ENCODE results near the gene FAM133A. TPM values are rescaled to one million over a fixed set of nuclear protein-coding genes. Genes with fewer than 3 reads are reported as not detected.

FAM133A gene
- total RNA-seq (not detected), total RNA-seq (0 to 0.31 (median 0.11) reads per million in 29 experiments)
- not detected for total RNA-seq (2013)

DNA sequence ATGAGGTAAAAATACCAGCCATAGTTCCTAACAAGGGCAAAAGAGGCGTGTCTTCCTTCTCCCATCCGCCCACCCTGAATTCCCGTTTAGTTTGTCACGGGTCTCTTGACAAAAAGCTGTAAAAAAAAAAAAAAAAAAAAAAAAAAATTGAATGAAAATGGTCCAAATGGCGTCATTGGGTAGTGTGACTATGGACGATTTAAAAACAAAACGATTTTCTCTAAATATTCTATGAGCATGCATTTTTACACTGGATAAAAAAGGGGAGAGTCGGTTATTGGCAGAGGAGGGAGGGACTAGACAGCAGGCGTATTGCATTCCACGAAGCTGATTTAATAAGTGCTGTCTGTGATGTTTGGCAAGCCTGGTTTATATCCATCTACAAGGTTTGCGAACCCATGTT is at the start of gene FAM133A:
Gene FAM133A, plus strand, starts transcription at position 338 of the 403 bp plus-strand sequence. CDS start 35,214 bp downstream, outside the sequence.
- Histone ChIP-seq H3K27me3 (replicated peaks in 1 of 2; ENCODE audit: control insufficient read depth in 2 of 2, extremely low read depth in 1 of 2, insufficient read depth in 2 of 2, low read length in 1 of 2) (no peaks in the 10 kb centered on the region), H3K4me1 (ENCODE audit: control insufficient read depth in 1 of 2, extremely low read depth in 1 of 2, insufficient read depth in 2 of 2, low read length in 2 of 2) (peaks cover 0 to 2% of the 10 kb centered on the region in 2 experiments), H3K27ac (ENCODE audit: low read length) (peak within 1 kb of the TSS; percentile 61), H3K9me3 (no peaks in the 10 kb centered on the region), H3K4me3 (ENCODE audit: control insufficient read depth in 1 of 2, extremely low read depth in 1 of 2, low read length in 1 of 2) (peak within 1 kb of the TSS; percentile 58 to 72), H3K36me3 (ENCODE audit: control insufficient read depth in 2 of 2, extremely low read depth in 1 of 2, insufficient read depth in 1 of 2, low read length in 1 of 2) (no peaks in the 10 kb centered on the region)
- WGBS (ENCODE audit: insufficient coverage): no CpG with 5 or more reads among the region's 11 CpGs
- DNase-seq (peak in 2 of 35 experiments; percentile 0 to 1), ATAC-seq (replicated peaks in 1 of 4) (peak in 1 of 4 experiments; percentile 31)
- peak within 1 kb of the TSS; percentile 93 to 96 for H3K27ac Mint-ChIP-seq
- peaks cover 18 to 22% (median 19%) of the 10 kb centered on the region in 3 donors for H3K4me1 Mint-ChIP-seq
- H3K4me3 Mint-ChIP-seq: peak within 1 kb of the TSS; percentile 86 to 95 (median 94)
- no peaks in the 10 kb centered on the region for H3K36me3 Mint-ChIP-seq
- H3K9me3 Mint-ChIP-seq: no peaks in the 10 kb centered on the region
- H3K27me3 Mint-ChIP-seq: peaks cover 0 to 15% of the 10 kb centered on the region in 2 donors
- POLR2A ChIA-PET: no interaction called here
- CTCF ChIA-PET: interaction anchor here in 1 of 2 donors (0.7 kb wide), 1 partner anchor 37 kb away, joined by 8 read pairs; no protein-coding TSS in a partner anchor

DNA sequence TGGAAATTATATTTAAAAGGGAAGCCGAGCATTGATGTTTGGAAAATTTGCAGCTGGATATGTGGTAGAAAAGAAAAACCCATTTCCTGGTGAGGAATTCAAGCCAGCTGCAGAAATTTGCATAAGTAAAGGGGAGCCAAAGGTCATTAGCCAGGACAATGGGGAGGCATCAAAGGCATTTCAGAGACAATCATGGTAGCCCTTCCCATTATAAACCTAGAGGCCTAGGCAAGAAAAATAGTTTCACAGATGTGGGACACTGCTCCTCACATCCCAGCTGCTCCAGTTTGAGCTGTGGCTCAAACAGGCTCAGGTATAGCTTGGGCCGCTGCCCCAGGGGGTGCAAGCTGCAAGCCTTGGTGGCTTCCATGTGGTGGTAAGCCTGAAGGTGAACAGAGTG is 36.4 kb upstream of the FAM133A start:
- H3K4me3 Mint-ChIP-seq: no peak overlapping the region
- CTCF ChIA-PET: no interaction called here

DNA sequence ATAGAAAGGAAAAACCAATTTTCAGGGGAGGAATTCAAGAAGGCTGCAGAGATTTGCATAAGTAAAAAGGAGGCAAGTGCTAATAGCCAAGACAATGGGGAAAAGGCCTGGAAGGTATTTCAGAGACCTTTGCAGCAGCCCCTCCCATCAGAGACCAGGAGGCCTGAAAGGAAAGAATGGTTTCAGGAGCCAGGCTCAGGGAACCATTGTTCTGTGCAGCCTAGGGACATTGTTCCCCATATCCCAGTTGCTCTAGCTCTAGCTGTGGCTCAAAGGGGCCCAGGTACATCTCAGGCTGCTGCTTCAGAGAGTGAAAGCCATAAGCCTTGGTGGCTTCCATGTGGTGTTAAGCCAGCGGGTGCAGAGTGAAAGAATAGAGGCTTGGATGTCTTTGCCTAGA is 24.6 kb upstream of the FAM133A start:
- WGBS (ENCODE audit: insufficient coverage): 71% methylated on average over 1 of the region's 1 CpG
- H3K4me1 ChIP-seq (ENCODE audit: control insufficient read depth in 1 of 2, extremely low read depth in 1 of 2, insufficient read depth in 2 of 2, low read length in 2 of 2): no peaks in the 10 kb centered on the region
- CTCF ChIA-PET: interaction anchor here in 1 of 2 donors (0.7 kb wide), 1 partner anchor 216 kb away, joined by 9 read pairs; no protein-coding TSS in a partner anchor
- no peaks in the 10 kb centered on the region for H3K36me3 ChIP-seq (ENCODE audit: control insufficient read depth in 2 of 2, extremely low read depth in 1 of 2, insufficient read depth in 1 of 2, low read length in 1 of 2)
- Mint-ChIP-seq H3K4me1 (no peaks in the 10 kb centered on the region), H3K27ac (no peak overlapping the region), H3K4me3 (no peak overlapping the region), H3K36me3 (no peaks in the 10 kb centered on the region), H3K27me3 (peaks cover 0 to 7% of the 10 kb centered on the region in 2 donors), H3K9me3 (peaks cover 0 to 2% (median 0%) of the 10 kb centered on the region in 3 donors)
- no peak overlapping the region for H3K27ac ChIP-seq (ENCODE audit: low read length)
- no peaks in the 10 kb centered on the region for H3K27me3 ChIP-seq (replicated peaks in 1 of 2; ENCODE audit: control insufficient read depth in 2 of 2, extremely low read depth in 1 of 2, insufficient read depth in 2 of 2, low read length in 1 of 2)
- POLR2A ChIA-PET: no interaction called here
- ATAC-seq (replicated peaks in 1 of 4) (no peak), DNase-seq (no peak)
- no peak overlapping the region for H3K4me3 ChIP-seq (ENCODE audit: control insufficient read depth in 1 of 2, extremely low read depth in 1 of 2, low read length in 1 of 2)
- no peaks in the 10 kb centered on the region for H3K9me3 ChIP-seq

More for the DNA sequence above, 36.4 kb upstream of the FAM133A start:
- POLR2A ChIA-PET: interaction anchor here in 1 of 2 donors (0.6 kb wide), 1 partner anchor 15 kb away, joined by 3 read pairs; no protein-coding TSS in a partner anchor
- no CpG with 5 or more reads among the region's 2 CpGs for WGBS (ENCODE audit: insufficient coverage)
- Histone ChIP-seq H3K36me3 (ENCODE audit: control insufficient read depth in 2 of 2, extremely low read depth in 1 of 2, insufficient read depth in 1 of 2, low read length in 1 of 2) (no peaks in the 10 kb centered on the region), H3K27ac (ENCODE audit: low read length) (no peak overlapping the region), H3K4me1 (ENCODE audit: control insufficient read depth in 1 of 2, extremely low read depth in 1 of 2, insufficient read depth in 2 of 2, low read length in 2 of 2) (no peaks in the 10 kb centered on the region), H3K9me3 (no peaks in the 10 kb centered on the region), H3K27me3 (replicated peaks in 1 of 2; ENCODE audit: control insufficient read depth in 2 of 2, extremely low read depth in 1 of 2, insufficient read depth in 2 of 2, low read length in 1 of 2) (no peaks in the 10 kb centered on the region), H3K4me3 (ENCODE audit: control insufficient read depth in 1 of 2, extremely low read depth in 1 of 2, low read length in 1 of 2) (no peak overlapping the region)
- H3K27me3 Mint-ChIP-seq: peaks cover 0 to 6% of the 10 kb centered on the region in 2 donors
- H3K36me3 Mint-ChIP-seq: no peaks in the 10 kb centered on the region
- H3K27ac Mint-ChIP-seq: no peak overlapping the region
- ATAC-seq (replicated peaks in 1 of 4) (no peak), DNase-seq (no peak)
- no peaks in the 10 kb centered on the region for H3K9me3 Mint-ChIP-seq
- H3K4me1 Mint-ChIP-seq: no peaks in the 10 kb centered on the region

DNA sequence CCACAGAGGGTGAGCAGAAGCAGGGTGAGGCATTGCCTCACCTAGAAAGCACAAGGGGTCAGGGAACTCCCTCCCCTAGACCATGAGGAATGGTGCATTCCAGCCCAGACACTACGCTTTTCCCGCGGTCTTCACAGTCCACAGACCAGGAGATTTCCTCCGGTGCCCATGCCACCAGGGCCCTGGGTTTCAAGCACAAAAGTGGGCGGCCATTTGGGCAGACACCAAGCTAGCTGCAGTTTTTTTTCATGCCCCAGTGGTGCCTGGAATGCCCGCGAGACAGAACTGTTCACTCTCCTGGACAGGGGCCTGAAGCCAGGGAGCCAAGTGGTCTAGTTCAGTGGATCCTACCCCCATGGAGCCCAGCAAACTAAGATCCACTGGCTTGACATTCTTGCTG is 13.4 kb upstream of the FAM133A start:
- Mint-ChIP-seq H3K27ac (no peak overlapping the region), H3K9me3 (no peaks in the 10 kb centered on the region), H3K36me3 (no peaks in the 10 kb centered on the region), H3K4me1 (no peaks in the 10 kb centered on the region), H3K27me3 (peaks cover 0 to 25% of the 10 kb centered on the region in 2 donors), H3K4me3 (no peak overlapping the region)
- CTCF ChIA-PET: no interaction called here
- H3K4me1 ChIP-seq (ENCODE audit: control insufficient read depth in 1 of 2, extremely low read depth in 1 of 2, insufficient read depth in 2 of 2, low read length in 2 of 2): no peaks in the 10 kb centered on the region
- WGBS (ENCODE audit: insufficient coverage): no CpG with 5 or more reads among the region's 7 CpGs
- no peaks in the 10 kb centered on the region for H3K27me3 ChIP-seq (replicated peaks in 1 of 2; ENCODE audit: control insufficient read depth in 2 of 2, extremely low read depth in 1 of 2, insufficient read depth in 2 of 2, low read length in 1 of 2)
- H3K36me3 ChIP-seq (ENCODE audit: control insufficient read depth in 2 of 2, extremely low read depth in 1 of 2, insufficient read depth in 1 of 2, low read length in 1 of 2): no peaks in the 10 kb centered on the region
- POLR2A ChIA-PET: no interaction called here
- H3K4me3 ChIP-seq (ENCODE audit: control insufficient read depth in 1 of 2, extremely low read depth in 1 of 2, low read length in 1 of 2): no peak overlapping the region
- no peak for DNase-seq
- H3K27ac ChIP-seq (ENCODE audit: low read length): no peak overlapping the region
- no peaks in the 10 kb centered on the region for H3K9me3 ChIP-seq
- no peak for ATAC-seq (replicated peaks in 1 of 4)

DNA sequence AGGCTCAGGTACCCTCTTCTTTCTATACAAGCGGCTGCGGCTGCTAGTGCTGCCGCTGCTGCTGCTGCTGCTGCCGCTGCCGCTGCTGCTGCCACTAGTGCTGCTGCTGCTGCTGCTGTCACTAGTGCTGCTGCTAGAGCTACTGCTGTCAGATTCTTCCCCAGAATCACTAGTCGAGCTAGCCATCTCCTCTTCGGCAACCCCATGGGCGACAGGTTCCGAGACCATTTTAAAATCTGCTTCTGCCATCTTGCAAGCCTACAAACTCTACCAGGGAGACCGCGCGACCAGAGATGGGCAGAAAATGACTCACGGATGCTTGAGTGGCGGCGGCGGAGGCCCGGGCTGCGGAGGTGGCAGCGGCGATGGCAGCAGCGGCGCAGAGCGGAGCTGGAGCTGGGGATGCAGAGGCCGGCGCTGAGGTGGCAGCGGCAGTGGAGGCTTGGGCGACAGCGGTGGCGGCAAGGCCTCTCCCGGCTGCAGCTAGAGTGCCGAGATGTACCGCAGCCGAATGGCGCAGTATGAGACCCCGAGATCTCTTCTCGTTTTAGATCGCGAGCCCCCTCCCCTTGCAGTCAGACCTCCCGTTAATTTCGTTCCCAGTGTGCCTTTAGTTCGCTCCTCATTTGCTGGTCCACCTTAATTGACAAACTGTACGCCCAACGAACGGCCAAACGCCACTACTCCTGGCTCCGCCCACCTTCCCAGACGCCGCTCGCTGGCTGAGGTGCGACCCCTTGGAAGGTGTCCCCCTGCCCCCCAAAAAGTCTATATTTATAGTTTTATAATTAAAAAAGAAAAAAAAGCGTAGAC is 744 bp upstream of the FAM133A start, which contains the start of gene NAP1L3:
Gene NAP1L3, minus strand, starts transcription at position 523 of the 813 bp plus-strand sequence. Its CDS starts 274 bp downstream, at position 249.
- H3K27me3 ChIP-seq (replicated peaks in 1 of 2; ENCODE audit: control insufficient read depth in 2 of 2, extremely low read depth in 1 of 2, insufficient read depth in 2 of 2, low read length in 1 of 2): no peaks in the 10 kb centered on the region
- peak within 1 kb of the TSS; percentile 93 to 96 for H3K27ac Mint-ChIP-seq
- peaks cover 0 to 15% of the 10 kb centered on the region in 2 donors for H3K27me3 Mint-ChIP-seq
- H3K4me1 ChIP-seq (ENCODE audit: control insufficient read depth in 1 of 2, extremely low read depth in 1 of 2, insufficient read depth in 2 of 2, low read length in 2 of 2): peaks cover 0 to 2% of the 10 kb centered on the region in 2 experiments
- peak within 1 kb of the TSS; percentile 86 to 95 (median 94) for H3K4me3 Mint-ChIP-seq
- ChIA-PET CTCF (no interaction called here), POLR2A (no interaction called here)
- H3K36me3 Mint-ChIP-seq: no peaks in the 10 kb centered on the region
- H3K27ac ChIP-seq (ENCODE audit: low read length): peak within 1 kb of the TSS; percentile 61
- H3K4me3 ChIP-seq (ENCODE audit: control insufficient read depth in 1 of 2, extremely low read depth in 1 of 2, low read length in 1 of 2): peak within 1 kb of the TSS; percentile 58 to 72
- peaks cover 18 to 22% (median 19%) of the 10 kb centered on the region in 3 donors for H3K4me1 Mint-ChIP-seq
- no peaks in the 10 kb centered on the region for H3K9me3 Mint-ChIP-seq
- DNase-seq (peak; percentile 19 to 67 (median 39)), ATAC-seq (replicated peaks in 1 of 4) (peak; percentile 79 to 86 (median 80))
- H3K9me3 ChIP-seq: no peaks in the 10 kb centered on the region
- H3K36me3 ChIP-seq (ENCODE audit: control insufficient read depth in 2 of 2, extremely low read depth in 1 of 2, insufficient read depth in 1 of 2, low read length in 1 of 2): no peaks in the 10 kb centered on the region
- 4% methylated on average over 17 of the region's 51 CpGs for WGBS (ENCODE audit: insufficient coverage)

DNA sequence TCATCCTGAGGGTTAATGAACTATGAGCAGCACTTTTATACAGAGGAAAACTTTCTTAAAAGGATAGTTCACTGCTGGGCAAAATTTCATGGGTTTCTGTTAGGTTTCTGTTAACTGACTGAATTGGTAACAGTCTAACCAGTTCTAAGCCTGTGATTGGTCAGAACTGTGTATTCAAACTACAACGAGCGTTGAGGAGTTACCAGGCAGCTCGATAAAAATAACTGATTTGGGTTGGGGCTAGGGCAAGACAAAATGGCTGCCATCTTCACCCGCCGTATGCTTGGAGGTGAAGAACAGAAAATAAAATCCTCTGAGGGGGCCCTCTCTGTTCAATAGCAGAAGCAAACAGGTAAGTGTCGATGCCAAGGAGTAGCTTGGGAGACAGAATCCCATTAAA is 22.0 kb downstream of the FAM133A start:
- Mint-ChIP-seq H3K27me3 (peaks cover 0 to 9% of the 10 kb centered on the region in 2 donors), H3K4me3 (no peak overlapping the region), H3K27ac (no peak overlapping the region), H3K4me1 (no peaks in the 10 kb centered on the region), H3K9me3 (no peaks in the 10 kb centered on the region), H3K36me3 (no peaks in the 10 kb centered on the region)
- H3K4me1 ChIP-seq (ENCODE audit: control insufficient read depth in 1 of 2, extremely low read depth in 1 of 2, insufficient read depth in 2 of 2, low read length in 2 of 2): no peaks in the 10 kb centered on the region
- H3K9me3 ChIP-seq: no peaks in the 10 kb centered on the region
- no peak overlapping the region for H3K27ac ChIP-seq (ENCODE audit: low read length)
- ATAC-seq (replicated peaks in 1 of 4) (no peak), DNase-seq (no peak)
- ChIA-PET CTCF (no interaction called here), POLR2A (no interaction called here)
- no peak overlapping the region for H3K4me3 ChIP-seq (ENCODE audit: control insufficient read depth in 1 of 2, extremely low read depth in 1 of 2, low read length in 1 of 2)
- H3K27me3 ChIP-seq (replicated peaks in 1 of 2; ENCODE audit: control insufficient read depth in 2 of 2, extremely low read depth in 1 of 2, insufficient read depth in 2 of 2, low read length in 1 of 2): no peaks in the 10 kb centered on the region
- no CpG with 5 or more reads among the region's 6 CpGs for WGBS (ENCODE audit: insufficient coverage)
- H3K36me3 ChIP-seq (ENCODE audit: control insufficient read depth in 2 of 2, extremely low read depth in 1 of 2, insufficient read depth in 1 of 2, low read length in 1 of 2): no peaks in the 10 kb centered on the region

Measured in T-cell (primary cell).